HG03565 (cell line): ENCODE measurements around the gene ZBTB7B.
"Not testable (repeated sequence)": the region's sequence is repeated elsewhere in the genome, so short reads cannot be mapped to it uniquely, and the experiment has no call there.

Experiments used
- ATAC-seq: cut with Tn5 transposase; IDR thresholded peaks from one replicate; pipeline ENCODE4 v1.9.1; 2021; ENCODE audit warnings: mild to moderate bottlenecking, moderate library complexity; ENCODE audit not compliant: unreplicated experiment

ZBTB7B gene

GRCh38 chr1:154967331-154967950 is 35.2 kb upstream of the ZBTB7B start:
- no peak for ATAC-seq

GRCh38 chr1:154968731-154969130 is 33.9 kb upstream of the ZBTB7B start:
- ATAC-seq = no peak

DNA sequence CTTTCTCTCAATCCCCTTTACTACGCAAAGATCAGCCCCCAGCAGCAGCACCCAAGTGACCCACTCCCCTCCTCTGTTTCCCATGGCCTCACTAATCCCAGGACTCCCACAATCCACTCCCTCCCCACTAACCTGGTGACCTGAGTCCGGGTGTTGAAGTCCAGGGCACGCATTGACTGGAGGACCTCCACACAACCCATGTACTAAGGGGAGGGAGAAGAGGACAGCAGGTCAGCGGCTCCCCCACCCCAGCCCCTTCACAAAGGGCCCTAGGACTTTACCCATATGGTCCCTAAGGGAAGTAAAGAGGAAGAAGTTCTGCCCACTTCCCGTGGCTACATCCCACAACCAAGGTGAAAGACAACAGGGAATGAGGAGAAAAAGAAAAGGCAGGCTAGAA is 33.4 kb upstream of the ZBTB7B start:
- no peak for ATAC-seq

- no peak for ATAC-seq
These were observed 32.6 kb upstream of the ZBTB7B start for GRCh38 chr1:154969860-154970452.

DNA sequence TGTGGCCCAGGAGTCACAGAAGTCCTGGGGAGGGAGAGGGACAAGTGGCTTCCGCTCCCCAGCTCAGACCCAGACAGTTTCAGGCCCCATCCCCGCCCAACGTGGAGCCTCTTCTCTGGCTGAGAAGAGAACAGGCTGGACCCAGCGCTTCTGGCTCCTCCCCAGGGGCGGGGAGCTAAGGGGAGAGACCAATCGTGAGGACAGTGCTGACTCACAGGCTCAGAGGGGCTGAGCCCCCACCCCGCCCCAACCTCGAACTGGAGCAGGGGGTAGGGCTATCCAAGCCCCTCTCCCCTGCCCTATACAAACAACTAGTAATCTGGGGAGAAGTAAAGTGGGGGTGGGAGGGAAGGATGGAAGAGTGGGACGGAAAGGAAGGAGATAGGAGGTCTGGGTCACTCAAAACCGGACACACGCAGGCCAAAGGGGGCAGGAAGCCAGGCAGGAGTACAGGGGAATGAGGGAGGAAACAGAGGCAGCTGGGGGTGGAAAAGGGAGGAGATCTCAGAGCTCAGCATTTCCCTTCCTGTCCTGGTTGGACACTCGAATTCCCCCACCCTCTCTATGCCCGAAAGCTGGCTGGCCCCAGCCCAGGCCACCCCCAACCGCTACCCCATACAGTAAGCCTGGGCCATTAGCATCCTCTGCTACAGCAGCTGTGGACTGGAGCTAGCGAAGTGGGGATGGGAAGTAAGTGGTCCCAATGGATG is 31.8 kb upstream of the ZBTB7B start, which contains the start of gene SHC1:
Gene SHC1 (minus strand): TSS at position 117 of the 710 bp plus-strand sequence. CDS start 221 bp downstream, outside the sequence.
- ATAC-seq = no peak

- ATAC-seq = no peak
These were observed 31.1 kb upstream of the ZBTB7B start for GRCh38 chr1:154971341-154971998.

GRCh38 chr1:154972213-154972516 is 30.4 kb upstream of the ZBTB7B start:
- no peak for ATAC-seq

DNA sequence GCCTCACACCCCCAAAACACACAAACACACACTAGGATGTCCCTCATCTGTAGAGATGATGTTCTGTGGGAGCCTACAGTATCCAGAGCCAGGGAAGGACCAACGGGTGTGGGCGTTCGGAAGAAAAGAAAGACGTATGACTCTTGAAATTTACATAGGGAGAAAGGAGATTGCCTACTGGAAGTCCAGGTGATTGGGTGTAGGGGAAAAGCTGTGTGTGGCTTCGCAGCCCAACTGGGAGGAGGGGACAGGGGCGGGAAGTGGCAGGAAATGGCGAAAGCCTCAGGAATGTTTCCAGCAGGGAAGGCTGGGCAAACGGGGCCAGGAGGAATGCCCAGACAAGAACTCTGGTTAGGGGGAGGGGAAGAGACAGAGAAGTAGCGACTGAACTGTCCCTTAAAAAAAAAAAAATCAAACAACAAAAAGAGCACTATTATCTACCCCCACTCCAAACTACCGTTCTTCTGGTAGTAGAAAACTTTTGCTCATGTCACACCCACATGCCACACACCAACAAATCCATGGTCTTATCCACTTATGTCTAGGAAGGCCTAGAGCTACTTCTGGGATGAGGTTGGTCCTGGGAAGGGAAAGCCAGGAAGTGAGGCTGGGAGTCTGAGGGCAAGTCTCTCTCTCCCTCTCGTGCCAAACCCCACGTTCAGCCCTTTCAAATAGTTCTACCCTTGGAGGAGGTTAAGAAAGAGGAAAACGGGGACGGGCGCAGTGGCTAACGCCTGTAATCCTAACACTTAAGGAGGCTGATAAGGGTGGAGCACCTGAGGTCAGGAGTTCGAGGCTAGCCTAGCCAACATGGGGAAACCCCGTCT is 29.9 kb upstream of the ZBTB7B start:
- ATAC-seq = no peak

DNA sequence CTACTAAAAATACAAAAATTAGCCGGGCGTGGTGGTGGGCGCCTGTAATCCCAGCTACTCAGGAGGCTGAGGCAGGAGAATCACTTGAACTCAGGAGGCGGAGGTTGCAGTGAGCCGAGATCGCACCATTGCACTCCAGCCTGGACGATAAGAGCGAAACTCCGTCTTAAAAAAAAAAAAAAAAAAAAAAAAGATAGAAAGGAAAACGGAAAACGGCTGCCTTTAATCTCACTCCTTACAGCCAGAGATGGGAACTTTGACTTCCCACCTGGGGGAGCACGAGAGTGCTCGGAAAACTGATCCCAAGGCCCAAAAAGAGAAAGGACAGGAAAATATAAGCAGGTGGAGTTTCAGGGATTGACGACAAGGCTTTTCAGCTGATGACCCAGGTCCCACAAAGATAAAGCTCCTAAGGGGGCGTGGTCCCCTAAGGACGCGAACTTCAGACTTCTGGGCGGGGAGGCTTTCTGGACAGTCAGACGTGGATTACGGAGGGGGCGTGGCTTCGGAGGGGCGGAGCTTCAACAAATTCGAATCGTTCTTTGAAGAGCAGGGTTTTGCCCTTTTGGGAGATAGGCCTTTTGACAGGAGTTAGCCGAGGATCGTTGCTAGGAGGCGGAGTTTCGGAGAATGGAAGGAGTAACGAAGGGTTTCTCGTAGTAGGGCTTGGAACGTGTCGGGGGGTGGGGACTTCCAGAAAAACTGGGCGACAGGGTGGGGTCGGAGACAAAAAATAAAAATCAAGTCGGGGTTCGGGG is 29.1 kb upstream of the ZBTB7B start:
- ATAC-seq = no peak

- ATAC-seq = peak; percentile 76
These were observed 28.3 kb upstream of the ZBTB7B start, which contains the start of gene CKS1B for GRCh38 chr1:154974102-154974807. CKS1B (plus strand) TSS chr1:154974681; CDS start chr1:154974746, 65 bp downstream.

GRCh38 chr1:154974808-154975408 is 27.7 kb upstream of the ZBTB7B start:
- peak; percentile 33 for ATAC-seq

DNA sequence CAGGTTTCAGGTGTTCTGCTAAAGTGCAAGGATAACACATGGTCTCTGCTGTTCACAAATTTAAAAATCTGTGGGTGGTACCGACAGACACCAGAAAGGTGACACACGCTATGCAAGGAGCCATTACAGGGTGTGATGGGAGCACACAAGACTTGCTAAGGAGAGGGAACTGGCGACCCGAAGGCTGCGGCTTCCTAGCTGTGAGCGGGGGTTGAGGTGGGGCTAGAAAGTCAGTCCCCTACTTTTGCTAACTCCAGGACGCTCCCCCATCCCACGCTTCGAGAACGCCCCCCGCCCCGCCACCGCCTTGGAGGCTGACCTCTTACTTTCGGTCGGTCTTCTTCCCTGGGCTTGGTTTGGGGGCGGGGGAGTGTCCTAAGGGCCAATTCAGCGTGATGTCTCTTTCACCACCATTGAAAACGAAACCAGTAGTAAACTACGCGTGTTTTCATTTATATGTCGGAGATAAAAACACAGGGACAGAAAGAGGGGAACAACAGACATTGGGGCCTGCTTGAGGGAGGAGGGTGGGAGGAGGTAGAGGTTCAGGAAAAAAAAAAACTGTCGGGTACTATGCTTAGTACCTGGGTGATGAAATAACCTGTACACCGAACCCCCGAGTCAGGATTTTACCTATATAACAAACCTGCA is 27.1 kb upstream of the ZBTB7B start:
- ATAC-seq = no peak

GRCh38 chr1:154977762-154978161 is 24.8 kb upstream of the ZBTB7B start:
- ATAC-seq = not testable (repeated sequence)

DNA sequence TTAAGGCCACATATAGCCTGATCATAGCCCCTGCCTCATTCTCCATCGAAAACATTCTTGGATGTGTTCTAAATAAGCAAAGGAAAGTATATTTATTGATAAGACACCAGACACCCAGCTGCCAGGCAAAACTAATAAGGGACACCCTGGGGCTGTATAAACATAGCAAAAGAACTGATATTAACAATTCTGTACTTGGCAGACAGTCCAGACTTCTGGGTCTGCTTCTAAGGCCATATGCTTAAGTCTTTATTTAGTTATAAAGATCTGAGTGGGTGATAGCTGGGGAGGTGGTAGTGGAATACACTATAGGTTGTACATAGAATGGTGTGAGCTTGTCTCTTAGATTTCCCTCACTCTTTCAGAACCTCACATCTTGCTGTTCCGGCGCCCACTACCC is 24.2 kb upstream of the ZBTB7B start:
- ATAC-seq = no peak

- ATAC-seq = no peak
These were observed 20.3 kb upstream of the ZBTB7B start for GRCh38 chr1:154982341-154982740.

- peak; percentile 95 for ATAC-seq
These were observed 19.5 kb upstream of the ZBTB7B start, which contains the start of gene FLAD1 for GRCh38 chr1:154982897-154983648. FLAD1 (plus strand) TSS chr1:154983344; CDS start chr1:154983695, 351 bp downstream.

- no peak for ATAC-seq
These were observed 18.7 kb upstream of the ZBTB7B start for GRCh38 chr1:154983776-154984466.
